WERI-Rb-1 (cell line): ENCODE measurements around the gene ADAM33.

Source experiments
- DNase-seq: peaks from one replicate; pipeline ENCODE4 v3.0.0-alpha.2; 2020
- H3K27ac ChIP-seq: fragments of 250-450 bp; sonication (Bioruptor Pico); 2 replicates; pipeline ENCODE4 v1.5.1; 2020; ENCODE audit warnings: mild to moderate bottlenecking, moderate library complexity
- H3K27me3 ChIP-seq: fragments of 250-450 bp; sonication (Bioruptor Pico); 2 replicates; pipeline ENCODE4 v1.5.1; 2021; ENCODE audit warnings: mild to moderate bottlenecking, low read depth, moderate library complexity; ENCODE audit not compliant: insufficient read depth, severe bottlenecking
- H3K36me3 ChIP-seq: fragments of 250-450 bp; sonication (Bioruptor Pico); 2 replicates; pipeline ENCODE4 v1.5.1; 2020; ENCODE audit warnings: mild to moderate bottlenecking, moderate library complexity
- H3K4me3 ChIP-seq: 2 replicates; pipeline ENCODE4 v1.5.1; 2011; ENCODE audit warnings: low read depth, mild to moderate bottlenecking, control low read depth, low read length
- H3K9me3 ChIP-seq: fragments of 250-450 bp; sonication (Bioruptor Pico); 2 replicates; pipeline ENCODE4 v1.5.1; 2021; ENCODE audit warnings: mild to moderate bottlenecking, moderate library complexity; ENCODE audit not compliant: severe bottlenecking
- CTCF ChIP-seq: IDR thresholded peaks from 2 replicates; pipeline ENCODE4 v1.5.1; 2011; ENCODE audit warnings: low read depth, mild to moderate bottlenecking, control low read depth, inconsistent platforms, low read length

Gene ADAM33

GRCh38 chr20:3647473-3647872 lies 34.3 kb downstream of the ADAM33 start:
- H3K4me3 ChIP-seq = no peak overlapping the region

GRCh38 chr20:3646651-3647050 lies 35.2 kb downstream of the ADAM33 start:
- Histone ChIP-seq H3K4me3 (no peak overlapping the region), H3K27ac (no peak overlapping the region), H3K36me3 (no peaks in the 10 kb centered on the region), H3K9me3 (no peaks in the 10 kb centered on the region), H3K27me3 (no peaks in the 10 kb centered on the region)
- no peak for TF ChIP-seq CTCF
- DNase-seq = no peak

More at GRCh38 chr20:3647473-3647872, 34.3 kb downstream of the ADAM33 start:
- no peak overlapping the region for H3K27ac ChIP-seq
- TF ChIP-seq CTCF = no peak
- H3K36me3 ChIP-seq = no peaks in the 10 kb centered on the region
- H3K9me3 ChIP-seq = no peaks in the 10 kb centered on the region
- DNase-seq = no peak
- H3K27me3 ChIP-seq = no peaks in the 10 kb centered on the region

GRCh38 chr20:3646067-3646440 lies 35.8 kb downstream of the ADAM33 start:
- Histone ChIP-seq H3K4me3 (no peak overlapping the region), H3K36me3 (no peaks in the 10 kb centered on the region), H3K9me3 (no peaks in the 10 kb centered on the region), H3K27me3 (no peaks in the 10 kb centered on the region), H3K27ac (no peak overlapping the region)
- no peak for TF ChIP-seq CTCF
- no peak for DNase-seq

GRCh38 chr20:3645309-3646066 lies 36.3 kb downstream of the ADAM33 start:
- Histone ChIP-seq H3K36me3 (no peaks in the 10 kb centered on the region), H3K4me3 (no peak overlapping the region), H3K9me3 (no peaks in the 10 kb centered on the region), H3K27me3 (no peaks in the 10 kb centered on the region), H3K27ac (no peak overlapping the region)
- no peak for DNase-seq
- TF ChIP-seq CTCF = no peak

- Histone ChIP-seq H3K27me3 (no peaks in the 10 kb centered on the region), H3K9me3 (no peaks in the 10 kb centered on the region), H3K4me3 (no peak overlapping the region), H3K36me3 (no peaks in the 10 kb centered on the region; the same call in 1 of the 2 replicates), H3K27ac (no peak overlapping the region)
- no peak for DNase-seq
- no peak for TF ChIP-seq CTCF
These were observed 41.6 kb downstream of the ADAM33 start for GRCh38 chr20:3640259-3640658.

- Histone ChIP-seq H3K36me3 (no peaks in the 10 kb centered on the region; the same call in 1 of the 2 replicates), H3K4me3 (no peak overlapping the region), H3K27ac (no peak overlapping the region), H3K9me3 (no peaks in the 10 kb centered on the region), H3K27me3 (no peaks in the 10 kb centered on the region)
- no peak for TF ChIP-seq CTCF
- no peak for DNase-seq
These were observed 46.5 kb downstream of the ADAM33 start for GRCh38 chr20:3635346-3635745.
